Lower leg skin (tissue), 3 donors: ENCODE results near the gene SMIM29.

ENCODE experiments used
- CTCF ChIP-seq, 3 donors: fragments of 450-650 bp; IDR thresholded peaks; one replicate each; pipeline ENCODE4 v1.5.1; 2016; ENCODE audit warnings: antibody characterized with exemption in 3 of 3, mild to moderate bottlenecking in 3 of 3, moderate library complexity in 2 of 3
- POLR2A ChIP-seq, 2 donors: fragments of 450-650 bp; IDR thresholded peaks; one replicate each; pipeline ENCODE4 v1.6.1; 2016 to 2017; ENCODE audit warnings: antibody characterized with exemption in 2 of 2, mild to moderate bottlenecking in 1 of 2, moderate library complexity in 1 of 2

GRCh38 chr6:34207695-34208443 lies 40.9 kb downstream of the SMIM29 start:
- no peak for TF ChIP-seq CTCF (IDR thresholded peaks at IDR 0.05)
- no peak for TF ChIP-seq POLR2A (IDR thresholded peaks at IDR 0.05)
